PC-9 (cell line): Measurements from ENCODE around the gene DSCAML1. TPM values are rescaled to one million over a fixed set of nuclear protein-coding genes. Genes with fewer than 3 reads are reported as not detected.

ENCODE experiments used
- BruUV-seq: library from RNA; stranded (reverse); fragments of 400-500 nt; replicated peaks from 2 replicates; lab custom pipeline; 2021; lab: Mats Ljungman, UMichigan
- CTCF ChIA-PET: fragments of 300-600 bp; sonication (Branson Sonifier 250); formaldehyde crosslinking; loops from one replicate; lab custom pipeline; 2022; ENCODE audit warnings: antibody characterized with exemption; lab: Charles Lee
- POLR2A ChIA-PET: fragments of 300-600 bp; sonication (Branson Sonifier 250); formaldehyde crosslinking; loops from one replicate; lab custom pipeline; 2022; ENCODE audit warnings: antibody characterized with exemption; ENCODE audit not compliant: unreplicated experiment; lab: Charles Lee
- DNase-seq, 2 experiments: peaks; one replicate each; pipeline versions ENCODE4 v3.0.0 to v3.0.0-alpha.2; 2015 to 2022; ENCODE audit warnings: mixed read lengths in 1 of 2
- H2AFZ ChIP-seq: fragments of 200-600 bp; sonication (generic); 2 replicates; pipeline ENCODE4 v1.8.1; 2017; ENCODE audit warnings: antibody characterized with exemption
- H3F3A ChIP-seq: fragments of 200-600 bp; sonication (generic); 2 replicates; pipeline ENCODE4 v1.8.1; 2017; ENCODE audit warnings: antibody characterized with exemption, mild to moderate bottlenecking, low read depth; ENCODE audit not compliant: insufficient read depth
- H3K27ac ChIP-seq: fragments of 200-600 bp; sonication (generic); 2 replicates; pipeline ENCODE4 v1.6.1; 2016; ENCODE audit warnings: mixed run types
- H3K27me3 ChIP-seq: fragments of 200-600 bp; sonication (generic); 2 replicates; pipeline ENCODE4 v1.6.1; 2016; ENCODE audit warnings: low read depth, mixed run types; ENCODE audit not compliant: insufficient read depth
- H3K36me3 ChIP-seq: fragments of 200-600 bp; sonication (generic); 2 replicates; pipeline ENCODE4 v1.6.1; 2016; ENCODE audit warnings: low read depth, mixed run types
- H3K4me1 ChIP-seq: fragments of 200-600 bp; sonication (generic); replicated peaks from 2 replicates; pipeline ENCODE4 v1.6.1; 2016; ENCODE audit warnings: mixed run types; ENCODE audit not compliant: insufficient read depth
- H3K4me2 ChIP-seq: fragments of 200-600 bp; sonication (generic); 2 replicates; pipeline ENCODE4 v1.6.1; 2017; ENCODE audit warnings: mixed run types
- H3K4me3 ChIP-seq: fragments of 200-600 bp; sonication (generic); 2 replicates; pipeline ENCODE4 v1.6.1; 2016; ENCODE audit warnings: mixed run types
- H3K79me2 ChIP-seq: fragments of 200-600 bp; sonication (generic); 2 replicates; pipeline ENCODE4 v1.6.1; 2017; ENCODE audit warnings: low read depth, mixed run types
- H3K9me2 ChIP-seq: fragments of 200-600 bp; sonication (generic); 2 replicates; pipeline ENCODE4 v1.8.1; 2017; ENCODE audit warnings: mild to moderate bottlenecking; ENCODE audit not compliant: insufficient read depth
- H3K9me3 ChIP-seq: fragments of 200-600 bp; sonication (generic); 2 replicates; pipeline ENCODE4 v1.8.1; 2016; ENCODE audit warnings: low read depth; ENCODE audit not compliant: insufficient read depth
- H4K20me1 ChIP-seq: fragments of 200-600 bp; sonication (generic); 2 replicates; pipeline ENCODE4 v1.8.1; 2017; ENCODE audit not compliant: insufficient read depth
- CTCF ChIP-seq: fragments of 200-600 bp; sonication (generic); conservative IDR thresholded peaks from 2 replicates; pipeline ENCODE4 v1.6.1; 2017; ENCODE audit warnings: mixed run types, antibody characterized with exemption, mild to moderate bottlenecking, moderate library complexity
- EZH2 ChIP-seq: fragments of 200-600 bp; sonication (generic); IDR thresholded peaks from 2 replicates; pipeline ENCODE4 v1.8.0; 2017; ENCODE audit warnings: antibody characterized with exemption, low read depth
- intact Hi-C: fragments of 100-400 bp; cut with micrococcal nuclease; formaldehyde crosslinking; loops from one replicate; pipeline ENCODE4 v1.10.0; 2022; ENCODE audit not compliant: unreplicated experiment
- total RNA-seq: library from RNA; stranded (reverse); gene quantifications from 2 replicates; pipeline ENCODE4 v1.2.3, GENCODE V29; 2021

Gene DSCAML1
- total RNA-seq, 1 experiment from 2014 or later, result not detected

- H3K79me2 ChIP-seq, result no peaks in the 10 kb centered on the region
- H3F3A ChIP-seq, result no peaks in the 10 kb centered on the region
- no peaks in the 10 kb centered on the region for H4K20me1 ChIP-seq
- H3K27ac ChIP-seq, result no peak overlapping the region
- intact Hi-C loops, result no loop called here
- no TSS peak for BruUV-seq
- DNase-seq, result no peak
- ChIA-PET POLR2A (no interaction called here), CTCF (no interaction called here)
- H2AFZ ChIP-seq, result no peak overlapping the region
- no peaks in the 10 kb centered on the region for H3K36me3 ChIP-seq
- no peak for TF ChIP-seq EZH2
- TF ChIP-seq CTCF, result no peak
- H3K27me3 ChIP-seq, result peaks cover 93% of the 10 kb centered on the region
- no peak overlapping the region for H3K4me3 ChIP-seq
- H3K9me2 ChIP-seq, result no peaks in the 10 kb centered on the region
- no peaks in the 10 kb centered on the region for H3K4me1 ChIP-seq
- H3K9me3 ChIP-seq, result no peaks in the 10 kb centered on the region
- no peak overlapping the region for H3K4me2 ChIP-seq
These were observed 105.5 kb downstream of the DSCAML1 start for GRCh38 chr11:117691516-117691915.

- TF ChIP-seq CTCF (no peak), EZH2 (no peak)
- no peak overlapping the region for H3K4me3 ChIP-seq
- no peaks in the 10 kb centered on the region for H4K20me1 ChIP-seq
- CTCF ChIA-PET, result no interaction called here
- H3K4me2 ChIP-seq, result no peak overlapping the region
- H3K27ac ChIP-seq, result no peak overlapping the region
- intact Hi-C loops, result no loop called here
- no peaks in the 10 kb centered on the region for H3K9me3 ChIP-seq
- peaks cover 93% of the 10 kb centered on the region for H3K27me3 ChIP-seq
- no peaks in the 10 kb centered on the region for H3K79me2 ChIP-seq
- BruUV-seq, result no TSS peak
- DNase-seq, result no peak
- no peaks in the 10 kb centered on the region for H3K4me1 ChIP-seq
- no peak overlapping the region for H2AFZ ChIP-seq
- no peaks in the 10 kb centered on the region for H3K9me2 ChIP-seq
- no peaks in the 10 kb centered on the region for H3F3A ChIP-seq
- no peaks in the 10 kb centered on the region for H3K36me3 ChIP-seq
- POLR2A ChIA-PET, result no interaction called here
These were observed 105.8 kb downstream of the DSCAML1 start for GRCh38 chr11:117691218-117691514.

- ChIA-PET CTCF (interaction anchor here (0.6 kb wide), 1 partner anchor 111 kb away, joined by 3 read pairs; no protein-coding TSS in a partner anchor), POLR2A (no interaction called here)
- H3K79me2 ChIP-seq, result no peaks in the 10 kb centered on the region
- H3F3A ChIP-seq, result no peaks in the 10 kb centered on the region
- no peaks in the 10 kb centered on the region for H3K9me3 ChIP-seq
- no peaks in the 10 kb centered on the region for H3K4me1 ChIP-seq
- DNase-seq, result no peak
- H3K9me2 ChIP-seq, result no peaks in the 10 kb centered on the region
- H2AFZ ChIP-seq, result no peak overlapping the region
- no peaks in the 10 kb centered on the region for H4K20me1 ChIP-seq
- no TSS peak for BruUV-seq
- no peak overlapping the region for H3K4me2 ChIP-seq
- no peak overlapping the region for H3K27ac ChIP-seq
- intact Hi-C loops, result no loop called here
- H3K4me3 ChIP-seq, result no peak overlapping the region
- no peaks in the 10 kb centered on the region for H3K36me3 ChIP-seq
- no peak for TF ChIP-seq EZH2
- TF ChIP-seq CTCF, result no peak
- peaks cover 93% of the 10 kb centered on the region for H3K27me3 ChIP-seq
These were observed 106.4 kb downstream of the DSCAML1 start for GRCh38 chr11:117690484-117691217.
